Sigmoid colon (tissue), 7 donors: ENCODE measurements around the gene RBFOX1. TPM values are rescaled to one million over a fixed set of nuclear protein-coding genes. Genes with fewer than 3 reads are reported as not detected.

Experiments
- DNase-seq: peaks from one replicate; pipeline ENCODE4 v3.0.0-alpha.2; 2019
- H3K27ac ChIP-seq, 4 donors: fragments of 200-600 bp; sonication (generic); one replicate each; pipeline ENCODE4 v1.5.1; 2016 to 2019; ENCODE audit warnings: mild to moderate bottlenecking in 1 of 4
- H3K27me3 ChIP-seq, 3 donors: fragments of 200-600 bp; sonication (generic); one replicate each; pipeline ENCODE4 v1.5.1; 2019; ENCODE audit warnings: mild to moderate bottlenecking in 1 of 3
- H3K36me3 ChIP-seq, 4 donors: fragments of 200-600 bp; sonication (generic); one replicate each; pipeline ENCODE4 v1.5.1; 2016 to 2019
- H3K4me1 ChIP-seq, 4 donors: fragments of 200-600 bp; sonication (generic); one replicate each; pipeline ENCODE4 v1.5.1; 2017 to 2019
- H3K4me3 ChIP-seq, 4 donors: fragments of 200-600 bp; sonication (generic); one replicate each; pipeline ENCODE4 v1.5.1; 2017 to 2019; ENCODE audit warnings: mild to moderate bottlenecking in 2 of 4, moderate library complexity in 1 of 4
- H3K9me3 ChIP-seq, 4 donors: fragments of 200-600 bp in 3 of 4; sonication (generic) in 3 of 4; one replicate each; pipeline versions ENCODE4 v1.5.1 to v1.6.1; 2013 to 2019
- EP300 ChIP-seq, 4 donors: sonication (generic); formaldehyde crosslinking; IDR thresholded peaks; one replicate each; pipeline ENCODE4 v1.6.1; 2017; ENCODE audit warnings: antibody characterized with exemption in 4 of 4
- POLR2A ChIP-seq, 2 donors: fragments of 450-650 bp; IDR thresholded peaks; one replicate each; pipeline ENCODE4 v1.6.1; 2016; ENCODE audit warnings: antibody characterized with exemption in 2 of 2, mild to moderate bottlenecking in 2 of 2, moderate library complexity in 2 of 2
- POLR2AphosphoS5 ChIP-seq, 4 donors: sonication (generic); formaldehyde crosslinking; IDR thresholded peaks; one replicate each; pipeline ENCODE4 v1.6.1; 2017; ENCODE audit warnings: antibody characterized with exemption in 4 of 4
- WGBS, 2 donors: extraction: QIAGEN DNeasy Blood & Tissue Kit; methylation state at CpG; one replicate each; pipeline ENCODE4 v1.1.7; 2013; 5-methylcytosine and 5-hydroxymethylcytosine counted together
- intact Hi-C: fragments of 100-400 bp; cut with DNase I; formaldehyde crosslinking; loops from one replicate; pipeline ENCODE4 v1.15.1; 2023
- polyA plus RNA-seq, 3 donors: library from polyadenylated mRNA; stranded (reverse); fragments of 200-250 nt; gene quantifications; one replicate each; pipeline ENCODE4 v1.2.3, GENCODE V29; 2013
- small RNA-seq, 3 donors: library from RNA; depleted of rRNA; stranded (forward); fragments of <200 nt; gene quantifications; one replicate each; pipeline ENCODE3, GENCODE V24; 2016
- total RNA-seq, 4 donors: library from RNA; depleted of rRNA; stranded (reverse); fragments of >200 nt; gene quantifications; one replicate each; pipeline ENCODE4 v1.1.0, GENCODE V29; 2016
- TF ChIP-seq, protein P1 (sequence below), 4 experiments: fragments of 450-650 bp in 3 of 4; fragments of 200-600 bp in 1 of 4; IDR thresholded peaks; one replicate each; pipeline ENCODE4 v1.5.1; 2016 to 2019; ENCODE audit warnings: antibody characterized with exemption in 4 of 4, mild to moderate bottlenecking in 3 of 4, moderate library complexity in 2 of 4
- donor health status: healthy with polysubstance abuse.
- donor health status: Bipolar disorder and iron deficiency.
- donor health status: healthy.

RBFOX1 gene
- total and polyA plus RNA-seq, 7 donors = under 0.01 to 4.4 (median 0.51) TPM; not detected in 3

DNA sequence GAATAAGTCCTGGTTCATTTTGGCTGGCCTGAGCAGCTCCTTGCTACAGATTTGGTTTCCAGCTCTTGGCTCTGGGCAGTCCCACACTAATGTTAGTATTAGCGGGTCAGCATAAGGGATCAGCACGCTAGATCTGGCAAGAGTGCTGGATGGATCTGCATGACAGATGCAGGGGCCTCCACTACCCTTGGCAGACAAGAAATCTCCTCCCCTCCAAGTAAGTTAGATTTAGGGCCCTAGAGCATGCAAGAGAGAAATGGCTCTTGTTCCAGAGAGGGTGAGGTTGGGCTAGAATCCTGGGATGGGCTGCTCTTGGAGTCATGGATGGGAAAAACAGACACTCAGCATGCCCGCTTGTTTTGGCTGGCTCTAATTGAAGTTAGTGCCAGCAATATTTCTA is 414.3 kb downstream of the RBFOX1 start:
- no peaks in the 10 kb centered on the region for H3K27me3 ChIP-seq
- 73 to 77% methylated on average over 3 of the region's 3 CpGs for WGBS, 2 donors
- no peaks in the 10 kb centered on the region for H3K9me3 ChIP-seq
- no peak for DNase-seq
- H3K4me1 ChIP-seq = peaks cover 0 to 24% (median 0%) of the 10 kb centered on the region in 4 donors
- peak overlapping the region in 1 of 4 donors; percentile 41 for H3K27ac ChIP-seq
- intact Hi-C loops = loop anchor here (5.0 kb wide), 1 partner anchor 140 kb away; no protein-coding TSS in a partner anchor
- H3K4me3 ChIP-seq = no peak overlapping the region
- TF ChIP-seq POLR2A (IDR thresholded peaks at IDR 0.05) (no peak), EP300 (IDR thresholded peaks at IDR 0.05) (no peak), POLR2AphosphoS5 (IDR thresholded peaks at IDR 0.05) (no peak)
- TF ChIP-seq, protein P1, sequence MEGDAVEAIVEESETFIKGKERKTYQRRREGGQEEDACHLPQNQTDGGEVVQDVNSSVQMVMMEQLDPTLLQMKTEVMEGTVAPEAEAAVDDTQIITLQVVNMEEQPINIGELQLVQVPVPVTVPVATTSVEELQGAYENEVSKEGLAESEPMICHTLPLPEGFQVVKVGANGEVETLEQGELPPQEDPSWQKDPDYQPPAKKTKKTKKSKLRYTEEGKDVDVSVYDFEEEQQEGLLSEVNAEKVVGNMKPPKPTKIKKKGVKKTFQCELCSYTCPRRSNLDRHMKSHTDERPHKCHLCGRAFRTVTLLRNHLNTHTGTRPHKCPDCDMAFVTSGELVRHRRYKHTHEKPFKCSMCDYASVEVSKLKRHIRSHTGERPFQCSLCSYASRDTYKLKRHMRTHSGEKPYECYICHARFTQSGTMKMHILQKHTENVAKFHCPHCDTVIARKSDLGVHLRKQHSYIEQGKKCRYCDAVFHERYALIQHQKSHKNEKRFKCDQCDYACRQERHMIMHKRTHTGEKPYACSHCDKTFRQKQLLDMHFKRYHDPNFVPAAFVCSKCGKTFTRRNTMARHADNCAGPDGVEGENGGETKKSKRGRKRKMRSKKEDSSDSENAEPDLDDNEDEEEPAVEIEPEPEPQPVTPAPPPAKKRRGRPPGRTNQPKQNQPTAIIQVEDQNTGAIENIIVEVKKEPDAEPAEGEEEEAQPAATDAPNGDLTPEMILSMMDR (IDR thresholded peaks at IDR 0.05) = no peak
- H3K36me3 ChIP-seq = no peaks in the 10 kb centered on the region

DNA sequence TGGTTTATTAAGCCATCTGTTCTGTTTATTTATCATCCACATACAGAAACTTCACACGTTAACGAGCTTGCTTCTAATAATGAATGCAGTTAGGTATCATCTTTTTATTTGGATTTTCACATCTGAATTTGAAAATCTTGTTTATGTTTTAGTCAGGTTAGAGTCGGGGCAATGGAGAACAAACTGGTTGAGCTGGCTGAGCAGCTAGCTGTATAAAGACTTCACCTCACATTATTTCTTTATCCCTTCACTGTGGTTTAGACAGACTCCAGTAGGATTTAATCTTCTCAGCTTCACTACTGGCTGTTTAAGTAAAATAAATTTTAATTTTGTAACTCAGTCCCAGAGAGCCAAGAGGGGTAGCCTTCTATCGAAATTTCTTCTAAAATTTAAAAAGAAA is 415.9 kb downstream of the RBFOX1 start:
- H3K36me3 ChIP-seq = no peaks in the 10 kb centered on the region
- H3K27ac ChIP-seq = no peak overlapping the region
- intact Hi-C loops = loop anchor here (5.0 kb wide), 1 partner anchor 139 kb away; no protein-coding TSS in a partner anchor
- TF ChIP-seq, protein P1 (IDR thresholded peaks at IDR 0.05) = no peak
- TF ChIP-seq POLR2AphosphoS5 (IDR thresholded peaks at IDR 0.05) = peak in 1 of 4 donors; percentile 13
- no peak for TF ChIP-seq EP300 (IDR thresholded peaks at IDR 0.05)
- TF ChIP-seq POLR2A (IDR thresholded peaks at IDR 0.05) = no peak
- H3K4me1 ChIP-seq = peaks cover 0 to 24% (median 0%) of the 10 kb centered on the region in 4 donors
- H3K27me3 ChIP-seq = no peaks in the 10 kb centered on the region
- H3K9me3 ChIP-seq = no peaks in the 10 kb centered on the region
- DNase-seq = no peak
- no peak overlapping the region for H3K4me3 ChIP-seq
- 36 to 55% methylated on average over 4 of the region's 4 CpGs for WGBS, 2 donors

DNA sequence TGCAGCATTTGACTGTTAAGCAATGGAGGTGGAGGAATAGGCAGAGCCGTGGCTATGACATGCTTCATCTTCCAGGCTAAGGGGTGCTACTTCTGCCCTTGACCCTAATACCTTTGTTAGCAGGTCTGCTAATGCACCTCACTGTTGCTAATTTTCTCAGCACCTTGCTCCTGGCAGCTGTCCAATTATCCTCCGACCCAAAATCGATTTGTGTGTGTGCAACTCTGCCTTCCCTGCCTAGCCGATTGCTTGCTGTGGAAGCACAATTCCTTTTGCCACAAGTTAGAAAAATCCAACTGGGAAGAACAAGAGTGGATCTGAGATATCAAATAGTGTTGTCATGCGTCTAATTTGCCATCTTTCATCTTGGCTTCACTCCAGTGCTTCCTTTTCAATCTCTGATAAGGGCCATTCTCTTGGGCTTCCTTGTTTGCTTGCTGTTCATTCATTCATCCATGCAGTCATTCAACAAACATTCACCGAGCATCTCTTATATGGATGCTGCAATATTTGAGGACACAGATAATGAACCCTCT is 422.8 kb downstream of the RBFOX1 start:
- Histone ChIP-seq H3K27ac (no peak overlapping the region), H3K27me3 (no peaks in the 10 kb centered on the region), H3K9me3 (no peaks in the 10 kb centered on the region), H3K36me3 (no peaks in the 10 kb centered on the region), H3K4me3 (no peak overlapping the region), H3K4me1 (no peaks in the 10 kb centered on the region)
- 52 to 78% methylated on average over 6 of the region's 6 CpGs for WGBS, 2 donors
- intact Hi-C loops = no loop called here
- TF ChIP-seq, protein P1 (IDR thresholded peaks at IDR 0.05) = no peak
- TF ChIP-seq EP300 (IDR thresholded peaks at IDR 0.05) (no peak), POLR2A (IDR thresholded peaks at IDR 0.05) (no peak), POLR2AphosphoS5 (IDR thresholded peaks at IDR 0.05) (no peak)
- DNase-seq = no peak

Small RNA genes within 50 kb of the gene (small RNA-seq; reads per million reads assigned to genes)
- gene RF00537 (0 reads per million in 3 donors), gene RF00561 (0 reads per million in 3 donors)
